DMS53 (cell line): ENCODE data around the gene ATP8A1.

Experiments
- DNase-seq: peaks from one replicate; lab custom pipeline; 2025; lab: John Stamatoyannopoulos, UW

The ATP8A1 gene

GRCh38 chr4:42568610-42569207 is 88.2 kb downstream of the ATP8A1 start:
- peak; percentile 91 for DNase-seq

GRCh38 chr4:42566835-42567234 is 90.1 kb downstream of the ATP8A1 start:
- DNase-seq = no peak

GRCh38 chr4:42562016-42562415 is 94.9 kb downstream of the ATP8A1 start:
- DNase-seq = no peak

- DNase-seq = no peak
These were observed 95.9 kb downstream of the ATP8A1 start for GRCh38 chr4:42561031-42561430.

GRCh38 chr4:42560467-42560861 is 96.4 kb downstream of the ATP8A1 start:
- no peak for DNase-seq

GRCh38 chr4:42558156-42558555 is 98.7 kb downstream of the ATP8A1 start:
- DNase-seq = no peak

GRCh38 chr4:42555828-42556227 is 101.1 kb downstream of the ATP8A1 start:
- peak; percentile 16 for DNase-seq

GRCh38 chr4:42554072-42554471 is 102.8 kb downstream of the ATP8A1 start:
- DNase-seq = no peak

- DNase-seq = no peak
These were observed 107.0 kb downstream of the ATP8A1 start for GRCh38 chr4:42549896-42550295.

- DNase-seq = no peak
These were observed 109.1 kb downstream of the ATP8A1 start for GRCh38 chr4:42547805-42548204.

GRCh38 chr4:42543762-42544161 is 113.1 kb downstream of the ATP8A1 start:
- DNase-seq = no peak

GRCh38 chr4:42543126-42543525 is 113.8 kb downstream of the ATP8A1 start:
- DNase-seq = no peak

GRCh38 chr4:42541647-42542046 is 115.3 kb downstream of the ATP8A1 start:
- DNase-seq = no peak

GRCh38 chr4:42533042-42533441 is 123.9 kb downstream of the ATP8A1 start:
- DNase-seq = no peak

- no peak for DNase-seq
These were observed 125.4 kb downstream of the ATP8A1 start for GRCh38 chr4:42531341-42532030.

GRCh38 chr4:42523066-42523718 is 133.7 kb downstream of the ATP8A1 start:
- DNase-seq = no peak

- peak; percentile 77 for DNase-seq
These were observed 137.0 kb downstream of the ATP8A1 start for GRCh38 chr4:42519803-42520417.

GRCh38 chr4:42515156-42515884 is 141.6 kb downstream of the ATP8A1 start:
- no peak for DNase-seq

- no peak for DNase-seq
These were observed 143.0 kb downstream of the ATP8A1 start for GRCh38 chr4:42513748-42514492.

- DNase-seq = peak; percentile 9
These were observed 144.7 kb downstream of the ATP8A1 start for GRCh38 chr4:42512226-42512625.

GRCh38 chr4:42510225-42510624 is 146.7 kb downstream of the ATP8A1 start:
- no peak for DNase-seq
